B cell (primary cell): Measurements from ENCODE around the gene UNC5C. TPM values are rescaled to one million over a fixed set of nuclear protein-coding genes. Genes with fewer than 3 reads are reported as not detected.

Experiments
- ATAC-seq: fragments of 200-7000 bp; cut with Tn5 transposase; one replicate; pipeline ENCODE4 v1.10.0; 2021; ENCODE audit warnings: low read depth, mild to moderate bottlenecking, moderate number of reproducible peaks, moderate library complexity
- CTCF ChIA-PET: fragments of 350-600 bp; sonication (Branson Sonifier 250); formaldehyde crosslinking; loops from one replicate; lab custom pipeline; 2021; ENCODE audit warnings: antibody characterized with exemption, inconsistent platforms; lab: Charles Lee
- POLR2A ChIA-PET: fragments of 350-600 bp; sonication (Branson Sonifier 250); formaldehyde crosslinking; loops from one replicate; lab custom pipeline; 2021; ENCODE audit warnings: antibody characterized with exemption; lab: Charles Lee
- DNase-seq: peaks from one replicate; pipeline ENCODE4 v3.0.0; 2013
- H2AFZ ChIP-seq: 2 replicates; pipeline ENCODE4 v1.6.1; 2012; ENCODE audit warnings: mild to moderate bottlenecking, low read depth, low read length; ENCODE audit not compliant: insufficient read depth, poor library complexity, severe bottlenecking
- H3K27ac ChIP-seq, 2 donors: 1 replicate in 1 of 2; 2 replicates in 1 of 2; pipeline ENCODE4 v1.5.1; 2012 to 2013; ENCODE audit warnings: low read length in 2 of 2, mild to moderate bottlenecking in 2 of 2, moderate library complexity in 1 of 2
- H3K27me3 ChIP-seq, 4 experiments: fragments of 200-600 bp in 1 of 4; sonication (generic) in 1 of 4; replicated peaks in 1 of 4; 1 replicate in 2 of 4; 2 replicates in 2 of 4; pipeline versions ENCODE4 v1.6.1 to v1.7.0; 2013 to 2016; ENCODE audit warnings: low read length in 3 of 4, mild to moderate bottlenecking in 2 of 4, mixed read lengths in 1 of 4, moderate library complexity in 1 of 4; ENCODE audit not compliant: insufficient read depth in 4 of 4, control insufficient read depth in 3 of 4; ENCODE audit errors: control extremely low read depth in 1 of 4
- H3K36me3 ChIP-seq, 2 experiments: replicated peaks in 1 of 2; 1 replicate in 1 of 2; 2 replicates in 1 of 2; pipeline versions ENCODE4 v1.6.1 to v1.7.1; 2013; ENCODE audit warnings: low read length in 1 of 2; ENCODE audit not compliant: insufficient read depth in 2 of 2, control insufficient read depth in 1 of 2; ENCODE audit errors: control extremely low read depth in 1 of 2, extremely low read depth in 1 of 2
- H3K4me1 ChIP-seq, 2 donors: fragments of 200-600 bp in 1 of 2; sonication (generic) in 1 of 2; 1 replicate in 1 of 2; 2 replicates in 1 of 2; pipeline versions ENCODE4 v1.5.1 to v1.6.1; 2013 to 2017; ENCODE audit warnings: low read length in 2 of 2; ENCODE audit not compliant: control insufficient read depth in 2 of 2, insufficient read depth in 2 of 2
- H3K4me2 ChIP-seq: replicated peaks from 2 replicates; pipeline ENCODE3; 2012; ENCODE audit warnings: mild to moderate bottlenecking, low read depth, low read length; ENCODE audit not compliant: poor library complexity, severe bottlenecking
- H3K4me3 ChIP-seq, 5 experiments: fragments of 200-600 bp in 1 of 5; sonication (generic) in 1 of 5; 1 replicate in 3 of 5; 2 replicates in 2 of 5; pipeline versions ENCODE4 v1.5.1 to v1.7.0; 2011 to 2016; ENCODE audit warnings: low read length in 4 of 5, mild to moderate bottlenecking in 4 of 5, low read depth in 2 of 5, control low read depth in 1 of 5, moderate library complexity in 1 of 5; ENCODE audit not compliant: insufficient read depth in 1 of 5; ENCODE audit errors: control extremely low read depth in 1 of 5, extremely low read depth in 1 of 5
- H3K79me2 ChIP-seq: fragments of 200-600 bp; sonication (generic); one replicate; pipeline ENCODE4 v1.6.0; 2016; ENCODE audit warnings: low read length; ENCODE audit not compliant: control insufficient read depth, insufficient read depth
- H3K9ac ChIP-seq: fragments of 200-600 bp; sonication (generic); 2 replicates; pipeline ENCODE4 v1.6.1; 2017; ENCODE audit warnings: mild to moderate bottlenecking, low read length, moderate library complexity
- H3K9me3 ChIP-seq, 3 donors: one replicate each; pipeline versions ENCODE4 v1.6.1 to v1.7.1; 2013; ENCODE audit warnings: low read length in 2 of 3; ENCODE audit not compliant: control insufficient read depth in 2 of 3, insufficient read depth in 1 of 3; ENCODE audit errors: control extremely low read depth in 1 of 3
- H4K20me1 ChIP-seq: 2 replicates; pipeline ENCODE4 v1.6.0; 2012; ENCODE audit warnings: mild to moderate bottlenecking, low read length; ENCODE audit not compliant: insufficient read depth, control insufficient read depth, poor library complexity, severe bottlenecking
- H3K27ac Mint-ChIP-seq: one replicate; pipeline ENCODE4 v1.8.0; 2021; ENCODE audit warnings: mixed read lengths
- H3K27me3 Mint-ChIP-seq: one replicate; pipeline ENCODE4 v1.8.0; 2021; ENCODE audit warnings: mixed read lengths
- H3K4me1 Mint-ChIP-seq: one replicate; pipeline ENCODE4 v1.8.0; 2021; ENCODE audit warnings: mixed read lengths
- H3K4me3 Mint-ChIP-seq: one replicate; pipeline ENCODE4 v1.8.0; 2021; ENCODE audit warnings: mixed read lengths
- H3K9me3 Mint-ChIP-seq: one replicate; pipeline ENCODE4 v1.8.0; 2022; ENCODE audit warnings: mixed read lengths; ENCODE audit not compliant: insufficient read depth
- EZH2 ChIP-seq: IDR thresholded peaks from 2 replicates; pipeline ENCODE4 v1.6.1; 2012; ENCODE audit warnings: borderline replicate concordance, low read depth, mild to moderate bottlenecking, moderate library complexity, low read length; ENCODE audit not compliant: insufficient read depth, poor library complexity, severe bottlenecking
- WGBS: methylation state at CpG from one replicate; pipeline ENCODE4 v1.1.5; 2013; ENCODE audit warnings: missing lambda C conversion rate; ENCODE audit not compliant: insufficient coverage; 5-methylcytosine and 5-hydroxymethylcytosine counted together
- intact Hi-C: fragments of 100-400 bp; cut with micrococcal nuclease; formaldehyde crosslinking; loops from one replicate; pipeline ENCODE4 v1.10.0; 2022
- polyA plus RNA-seq: library from polyadenylated mRNA; depleted of rRNA; stranded (reverse); fragments of >200 nt; gene quantifications from 2 replicates; pipeline ENCODE4 v1.2.3, GENCODE V29; 2012
- total RNA-seq, 2 donors: library from RNA; stranded (reverse); fragments of 120-200 nt in 1 of 2; gene quantifications; 1 replicate in 1 of 2; 2 replicates in 1 of 2; pipeline versions ENCODE4 v1.2.3 to v1.2.4, GENCODE V29; 2013 to 2022
- TF ChIP-seq, protein P1 (sequence below): fragments of 200-600 bp; IDR thresholded peaks from one replicate; pipeline ENCODE4 v1.8.0; 2022; ENCODE audit warnings: antibody characterized with exemption, mild to moderate bottlenecking

UNC5C gene
- total and polyA plus RNA-seq, 2 donors (not counting 1 experiment from before 2014, with no cell fraction given): not detected

DNA sequence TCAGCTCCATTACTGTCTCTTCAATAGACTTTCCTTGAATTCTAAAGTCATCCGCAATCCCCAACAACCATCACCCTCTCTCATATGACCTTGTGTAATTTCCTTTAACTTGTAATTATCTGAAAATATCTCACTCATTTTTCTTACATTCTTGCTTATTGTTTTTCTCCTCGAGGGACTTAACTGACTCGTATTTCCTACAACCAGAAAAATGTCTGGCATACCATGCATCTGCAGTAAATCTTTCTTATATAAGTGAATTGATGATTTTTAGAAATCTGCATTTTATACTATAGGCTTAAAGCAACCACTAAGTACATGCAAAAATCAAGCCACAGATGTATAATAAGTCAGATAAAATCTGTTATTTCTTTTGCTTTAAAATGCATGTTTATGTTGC lies 276.7 kb downstream of the UNC5C start:
- no peak for DNase-seq
- Histone ChIP-seq H4K20me1 (no peaks in the 10 kb centered on the region), H3K27ac (no peak overlapping the region), H3K79me2 (no peaks in the 10 kb centered on the region), H3K4me3 (no peak overlapping the region), H2AFZ (no peak overlapping the region), H3K27me3 (no peaks in the 10 kb centered on the region), H3K9ac (no peak overlapping the region), H3K4me1 (no peaks in the 10 kb centered on the region), H3K36me3 (no peaks in the 10 kb centered on the region), H3K9me3 (no peaks in the 10 kb centered on the region), H3K4me2 (no peak overlapping the region)
- POLR2A ChIA-PET: no interaction called here
- CTCF ChIA-PET: no interaction called here
- Mint-ChIP-seq H3K27me3 (no peaks in the 10 kb centered on the region), H3K4me3 (no peak overlapping the region), H3K27ac (no peak overlapping the region), H3K4me1 (no peaks in the 10 kb centered on the region), H3K9me3 (no peaks in the 10 kb centered on the region)
- intact Hi-C loops: no loop called here
- TF ChIP-seq EZH2: no peak
- TF ChIP-seq, protein P1, sequence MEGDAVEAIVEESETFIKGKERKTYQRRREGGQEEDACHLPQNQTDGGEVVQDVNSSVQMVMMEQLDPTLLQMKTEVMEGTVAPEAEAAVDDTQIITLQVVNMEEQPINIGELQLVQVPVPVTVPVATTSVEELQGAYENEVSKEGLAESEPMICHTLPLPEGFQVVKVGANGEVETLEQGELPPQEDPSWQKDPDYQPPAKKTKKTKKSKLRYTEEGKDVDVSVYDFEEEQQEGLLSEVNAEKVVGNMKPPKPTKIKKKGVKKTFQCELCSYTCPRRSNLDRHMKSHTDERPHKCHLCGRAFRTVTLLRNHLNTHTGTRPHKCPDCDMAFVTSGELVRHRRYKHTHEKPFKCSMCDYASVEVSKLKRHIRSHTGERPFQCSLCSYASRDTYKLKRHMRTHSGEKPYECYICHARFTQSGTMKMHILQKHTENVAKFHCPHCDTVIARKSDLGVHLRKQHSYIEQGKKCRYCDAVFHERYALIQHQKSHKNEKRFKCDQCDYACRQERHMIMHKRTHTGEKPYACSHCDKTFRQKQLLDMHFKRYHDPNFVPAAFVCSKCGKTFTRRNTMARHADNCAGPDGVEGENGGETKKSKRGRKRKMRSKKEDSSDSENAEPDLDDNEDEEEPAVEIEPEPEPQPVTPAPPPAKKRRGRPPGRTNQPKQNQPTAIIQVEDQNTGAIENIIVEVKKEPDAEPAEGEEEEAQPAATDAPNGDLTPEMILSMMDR: no peak
- WGBS: no CpG with 5 or more reads among the region's 3 CpGs
- ATAC-seq: no peak

DNA sequence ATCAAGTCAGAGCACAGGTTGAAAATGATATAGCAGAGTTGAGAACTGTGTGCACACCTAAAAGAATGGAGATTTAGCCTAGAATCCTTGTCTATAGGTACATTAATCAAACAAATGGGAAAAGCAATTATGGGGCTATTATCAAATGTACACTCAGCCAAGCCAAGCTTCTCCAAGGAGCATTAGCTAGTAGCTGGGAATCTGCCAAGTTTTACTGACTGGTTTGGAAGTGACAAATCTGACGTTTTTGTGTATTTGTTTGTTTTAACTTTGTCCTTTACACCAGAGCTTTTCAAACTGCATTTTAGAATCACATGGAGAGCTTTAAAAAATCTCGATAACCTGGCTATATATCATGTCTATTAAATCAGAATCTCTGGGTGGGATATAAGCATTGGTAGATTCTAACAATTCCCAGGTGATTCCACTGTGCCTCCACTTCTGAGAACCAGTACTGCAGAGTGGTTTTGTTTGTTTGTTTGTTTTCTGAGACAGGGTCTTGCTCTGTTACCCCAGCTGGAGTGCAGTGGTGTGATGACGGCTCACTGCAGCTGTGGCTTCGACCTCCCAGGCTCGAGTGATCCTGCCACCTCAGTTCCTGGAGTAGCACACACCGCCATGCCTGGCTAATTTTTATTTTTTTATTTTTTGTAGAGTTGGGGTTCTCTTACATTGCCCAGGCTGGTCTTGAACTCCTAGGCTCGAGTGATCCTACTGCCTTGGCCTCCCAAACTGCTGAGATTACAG lies 279.8 kb downstream of the UNC5C start:
- ChIA-PET POLR2A (no interaction called here), CTCF (no interaction called here)
- Histone ChIP-seq H3K4me2 (no peak overlapping the region), H3K36me3 (no peaks in the 10 kb centered on the region), H4K20me1 (no peaks in the 10 kb centered on the region), H3K9me3 (peaks cover 0 to 1% (median 0%) of the 10 kb centered on the region in 3 donors), H3K4me3 (no peak overlapping the region), H3K27ac (no peak overlapping the region), H3K79me2 (no peaks in the 10 kb centered on the region), H3K27me3 (no peaks in the 10 kb centered on the region), H3K9ac (no peak overlapping the region), H2AFZ (no peak overlapping the region), H3K4me1 (no peaks in the 10 kb centered on the region)
- Mint-ChIP-seq H3K4me3 (no peak overlapping the region), H3K4me1 (no peaks in the 10 kb centered on the region), H3K9me3 (no peaks in the 10 kb centered on the region), H3K27me3 (no peaks in the 10 kb centered on the region), H3K27ac (no peak overlapping the region)
- 73% methylated on average over 2 of the region's 7 CpGs for WGBS
- no peak for ATAC-seq
- no peak for DNase-seq
- intact Hi-C loops: no loop called here
- TF ChIP-seq, protein P1: no peak
